ENCODE measurements around the gene TACR2. TPM values are rescaled to one million over a fixed set of nuclear protein-coding genes. Genes with fewer than 3 reads are reported as not detected.

The TACR2 gene
- total and polyA plus RNA-seq, 2 of the 13 experiments (the other 11 are each of a cell fraction or from before 2014, with no cell fraction given), result 0.04 TPM; not detected in 1

DNA sequence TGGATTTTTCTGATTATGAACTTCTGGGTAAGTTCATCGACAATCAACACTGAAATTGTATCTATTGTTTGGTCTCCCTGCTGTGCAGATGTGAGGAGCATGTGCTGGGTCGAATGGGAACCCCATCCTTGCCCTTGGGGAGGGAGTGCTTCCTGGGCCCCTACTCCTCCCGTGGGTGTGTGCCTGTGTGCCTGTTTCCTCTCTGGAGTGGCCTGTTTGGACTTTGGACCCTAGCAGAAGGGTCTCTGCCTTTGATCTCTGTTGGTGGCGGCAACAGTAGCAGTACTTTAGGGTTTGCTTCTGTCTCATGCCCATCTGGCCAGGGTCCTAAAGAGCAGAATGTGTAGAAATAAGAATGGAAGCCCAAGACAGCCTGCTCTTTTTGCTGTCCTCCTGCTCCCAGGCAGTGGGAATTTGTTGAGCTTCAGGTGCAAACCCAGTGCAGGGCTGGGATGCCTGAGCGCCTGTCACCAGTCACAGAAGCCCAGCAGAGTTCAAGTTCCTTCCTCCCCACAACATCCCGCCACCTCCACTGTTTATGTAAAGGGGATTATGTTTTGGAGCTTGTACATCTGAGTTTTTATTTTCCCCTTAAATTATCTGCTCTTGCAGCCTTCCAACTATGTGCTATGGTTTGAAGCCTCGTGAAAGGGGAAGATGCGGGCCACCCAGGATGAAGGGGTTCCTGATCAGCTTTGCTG is 1.5 kb upstream of the TACR2 start (continued):
- TF ChIP-seq, protein P1, sequence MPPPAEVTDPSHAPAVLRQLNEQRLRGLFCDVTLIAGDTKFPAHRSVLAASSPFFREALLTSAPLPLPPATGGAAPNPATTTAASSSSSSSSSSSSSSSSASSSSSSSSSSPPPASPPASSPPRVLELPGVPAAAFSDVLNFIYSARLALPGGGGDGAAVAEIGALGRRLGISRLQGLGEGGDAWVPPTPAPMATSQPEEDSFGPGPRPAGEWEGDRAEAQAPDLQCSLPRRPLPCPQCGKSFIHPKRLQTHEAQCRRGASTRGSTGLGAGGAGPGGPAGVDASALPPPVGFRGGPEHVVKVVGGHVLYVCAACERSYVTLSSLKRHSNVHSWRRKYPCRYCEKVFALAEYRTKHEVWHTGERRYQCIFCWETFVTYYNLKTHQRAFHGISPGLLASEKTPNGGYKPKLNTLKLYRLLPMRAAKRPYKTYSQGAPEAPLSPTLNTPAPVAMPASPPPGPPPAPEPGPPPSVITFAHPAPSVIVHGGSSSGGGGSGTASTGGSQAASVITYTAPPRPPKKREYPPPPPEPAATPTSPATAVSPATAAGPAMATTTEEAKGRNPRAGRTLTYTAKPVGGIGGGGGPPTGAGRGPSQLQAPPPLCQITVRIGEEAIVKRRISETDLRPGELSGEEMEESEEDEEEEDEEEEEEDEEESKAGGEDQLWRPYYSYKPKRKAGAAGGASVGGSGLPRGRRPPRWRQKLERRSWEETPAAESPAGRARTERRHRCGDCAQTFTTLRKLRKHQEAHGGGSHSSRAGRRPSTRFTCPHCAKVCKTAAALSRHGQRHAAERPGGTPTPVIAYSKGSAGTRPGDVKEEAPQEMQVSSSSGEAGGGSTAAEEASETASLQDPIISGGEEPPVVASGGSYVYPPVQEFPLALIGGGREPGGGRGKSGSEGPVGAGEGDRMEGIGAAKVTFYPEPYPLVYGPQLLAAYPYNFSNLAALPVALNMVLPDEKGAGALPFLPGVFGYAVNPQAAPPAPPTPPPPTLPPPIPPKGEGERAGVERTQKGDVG (CRISPR knock-in tag; IDR thresholded peaks at IDR 0.05; ENCODE audit: borderline replicate concordance), result no peak
- TF ChIP-seq, protein P2, sequence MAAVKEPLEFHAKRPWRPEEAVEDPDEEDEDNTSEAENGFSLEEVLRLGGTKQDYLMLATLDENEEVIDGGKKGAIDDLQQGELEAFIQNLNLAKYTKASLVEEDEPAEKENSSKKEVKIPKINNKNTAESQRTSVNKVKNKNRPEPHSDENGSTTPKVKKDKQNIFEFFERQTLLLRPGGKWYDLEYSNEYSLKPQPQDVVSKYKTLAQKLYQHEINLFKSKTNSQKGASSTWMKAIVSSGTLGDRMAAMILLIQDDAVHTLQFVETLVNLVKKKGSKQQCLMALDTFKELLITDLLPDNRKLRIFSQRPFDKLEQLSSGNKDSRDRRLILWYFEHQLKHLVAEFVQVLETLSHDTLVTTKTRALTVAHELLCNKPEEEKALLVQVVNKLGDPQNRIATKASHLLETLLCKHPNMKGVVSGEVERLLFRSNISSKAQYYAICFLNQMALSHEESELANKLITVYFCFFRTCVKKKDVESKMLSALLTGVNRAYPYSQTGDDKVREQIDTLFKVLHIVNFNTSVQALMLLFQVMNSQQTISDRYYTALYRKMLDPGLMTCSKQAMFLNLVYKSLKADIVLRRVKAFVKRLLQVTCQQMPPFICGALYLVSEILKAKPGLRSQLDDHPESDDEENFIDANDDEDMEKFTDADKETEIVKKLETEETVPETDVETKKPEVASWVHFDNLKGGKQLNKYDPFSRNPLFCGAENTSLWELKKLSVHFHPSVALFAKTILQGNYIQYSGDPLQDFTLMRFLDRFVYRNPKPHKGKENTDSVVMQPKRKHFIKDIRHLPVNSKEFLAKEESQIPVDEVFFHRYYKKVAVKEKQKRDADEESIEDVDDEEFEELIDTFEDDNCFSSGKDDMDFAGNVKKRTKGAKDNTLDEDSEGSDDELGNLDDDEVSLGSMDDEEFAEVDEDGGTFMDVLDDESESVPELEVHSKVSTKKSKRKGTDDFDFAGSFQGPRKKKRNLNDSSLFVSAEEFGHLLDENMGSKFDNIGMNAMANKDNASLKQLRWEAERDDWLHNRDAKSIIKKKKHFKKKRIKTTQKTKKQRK (IDR thresholded peaks at IDR 0.05; ENCODE audit: low read length), result no peak
- TF ChIP-seq, protein P3, sequence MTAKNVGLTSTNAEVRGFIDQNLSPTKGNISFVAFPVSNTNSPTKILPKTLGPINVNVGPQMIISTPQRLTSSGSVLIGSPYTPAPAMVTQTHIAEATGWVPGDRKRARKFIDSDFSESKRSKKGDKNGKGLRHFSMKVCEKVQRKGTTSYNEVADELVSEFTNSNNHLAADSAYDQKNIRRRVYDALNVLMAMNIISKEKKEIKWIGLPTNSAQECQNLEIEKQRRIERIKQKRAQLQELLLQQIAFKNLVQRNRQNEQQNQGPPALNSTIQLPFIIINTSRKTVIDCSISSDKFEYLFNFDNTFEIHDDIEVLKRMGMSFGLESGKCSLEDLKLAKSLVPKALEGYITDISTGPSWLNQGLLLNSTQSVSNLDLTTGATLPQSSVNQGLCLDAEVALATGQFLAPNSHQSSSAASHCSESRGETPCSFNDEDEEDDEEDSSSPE (CRISPR knock-in tag; IDR thresholded peaks at IDR 0.05), result peak; percentile 16; the same call in 1 of the 2 replicates
- TF ChIP-seq, protein P4, sequence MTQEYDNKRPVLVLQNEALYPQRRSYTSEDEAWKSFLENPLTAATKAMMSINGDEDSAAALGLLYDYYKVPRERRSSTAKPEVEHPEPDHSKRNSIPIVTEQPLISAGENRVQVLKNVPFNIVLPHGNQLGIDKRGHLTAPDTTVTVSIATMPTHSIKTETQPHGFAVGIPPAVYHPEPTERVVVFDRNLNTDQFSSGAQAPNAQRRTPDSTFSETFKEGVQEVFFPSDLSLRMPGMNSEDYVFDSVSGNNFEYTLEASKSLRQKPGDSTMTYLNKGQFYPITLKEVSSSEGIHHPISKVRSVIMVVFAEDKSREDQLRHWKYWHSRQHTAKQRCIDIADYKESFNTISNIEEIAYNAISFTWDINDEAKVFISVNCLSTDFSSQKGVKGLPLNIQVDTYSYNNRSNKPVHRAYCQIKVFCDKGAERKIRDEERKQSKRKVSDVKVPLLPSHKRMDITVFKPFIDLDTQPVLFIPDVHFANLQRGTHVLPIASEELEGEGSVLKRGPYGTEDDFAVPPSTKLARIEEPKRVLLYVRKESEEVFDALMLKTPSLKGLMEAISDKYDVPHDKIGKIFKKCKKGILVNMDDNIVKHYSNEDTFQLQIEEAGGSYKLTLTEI (CRISPR knock-in tag; conservative IDR thresholded peaks at IDR 0.05), result no peak
- TF ChIP-seq TARDBP (CRISPR knock-in tag; IDR thresholded peaks at IDR 0.05) (peak; percentile 42; the same call in 1 of the 2 replicates), NR2F2 (IDR thresholded peaks at IDR 0.05; ENCODE audit: borderline replicate concordance, low read depth) (no peak), SMAD3 (CRISPR knock-in tag; IDR thresholded peaks at IDR 0.05) (no peak), NFKBIZ (CRISPR knock-in tag; IDR thresholded peaks at IDR 0.05) (0 out of 2 replicates have a peak, but pooled peaks have one; percentile 43), ATF7 (IDR thresholded peaks at IDR 0.05) (no peak), ATF7 (CRISPR knock-in tag; IDR thresholded peaks at IDR 0.05) (no peak)
- TF ChIP-seq, protein P5, sequence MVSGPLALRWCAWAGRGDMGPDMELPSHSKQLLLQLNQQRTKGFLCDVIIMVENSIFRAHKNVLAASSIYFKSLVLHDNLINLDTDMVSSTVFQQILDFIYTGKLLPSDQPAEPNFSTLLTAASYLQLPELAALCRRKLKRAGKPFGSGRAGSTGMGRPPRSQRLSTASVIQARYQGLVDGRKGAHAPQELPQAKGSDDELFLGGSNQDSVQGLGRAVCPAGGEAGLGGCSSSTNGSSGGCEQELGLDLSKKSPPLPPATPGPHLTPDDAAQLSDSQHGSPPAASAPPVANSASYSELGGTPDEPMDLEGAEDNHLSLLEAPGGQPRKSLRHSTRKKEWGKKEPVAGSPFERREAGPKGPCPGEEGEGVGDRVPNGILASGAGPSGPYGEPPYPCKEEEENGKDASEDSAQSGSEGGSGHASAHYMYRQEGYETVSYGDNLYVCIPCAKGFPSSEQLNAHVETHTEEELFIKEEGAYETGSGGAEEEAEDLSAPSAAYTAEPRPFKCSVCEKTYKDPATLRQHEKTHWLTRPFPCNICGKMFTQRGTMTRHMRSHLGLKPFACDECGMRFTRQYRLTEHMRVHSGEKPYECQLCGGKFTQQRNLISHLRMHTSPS (CRISPR knock-in tag; IDR thresholded peaks at IDR 0.05; ENCODE audit: low read depth), result 0 out of 2 replicates have a peak, but pooled peaks have one; percentile 22

Measured in HepG2 (cell line).